Right atrium auricular region (tissue), 2 donors: Measurements from ENCODE around the gene PCDHB9. TPM values are rescaled to one million over a fixed set of nuclear protein-coding genes. Genes with fewer than 3 reads are reported as not detected.
"Not testable (repeated sequence)": the region's sequence is repeated elsewhere in the genome, so short reads cannot be mapped to it uniquely, and the experiment has no call there.

Source experiments
- DNase-seq: peaks from one replicate; pipeline ENCODE4 v3.0.0-alpha.2; 2019; ENCODE audit warnings: low spot score
- H3K27ac ChIP-seq, 2 donors: fragments of 200-600 bp; sonication (generic); 1 replicate in 1 of 2; 2 replicates in 1 of 2; pipeline ENCODE4 v1.5.1; 2016 to 2019
- H3K27me3 ChIP-seq, 2 donors: fragments of 200-600 bp; sonication (generic); one replicate each; pipeline versions ENCODE4 v1.5.1 to v1.6.0; 2017 to 2019
- H3K36me3 ChIP-seq: fragments of 200-600 bp; sonication (generic); one replicate; pipeline ENCODE4 v1.5.1; 2016
- H3K4me1 ChIP-seq, 2 donors: fragments of 200-600 bp; sonication (generic); one replicate each; pipeline versions ENCODE4 v1.5.1 to v1.6.0; 2017 to 2019
- H3K4me3 ChIP-seq, 2 donors: fragments of 200-600 bp; sonication (generic); 1 replicate in 1 of 2; 2 replicates in 1 of 2; pipeline ENCODE4 v1.5.1; 2017 to 2019; ENCODE audit warnings: mild to moderate bottlenecking in 1 of 2, moderate library complexity in 1 of 2
- H3K9me3 ChIP-seq, 2 donors: fragments of 200-600 bp; sonication (generic); one replicate each; pipeline ENCODE4 v1.5.1; 2019
- CTCF ChIP-seq, 2 donors: fragments of 200-600 bp; sonication (generic); IDR thresholded peaks; one replicate each; pipeline ENCODE4 v1.5.1; 2019; ENCODE audit warnings: antibody characterized with exemption in 2 of 2
- total RNA-seq, 2 donors: library from RNA; depleted of rRNA; stranded (reverse); fragments of >200 nt; gene quantifications; one replicate each; pipeline ENCODE4 v1.1.0, GENCODE V29; 2016

The PCDHB9 gene
- total RNA-seq: 1 to 10 TPM; 1.7 to 2.5 TPM

DNA sequence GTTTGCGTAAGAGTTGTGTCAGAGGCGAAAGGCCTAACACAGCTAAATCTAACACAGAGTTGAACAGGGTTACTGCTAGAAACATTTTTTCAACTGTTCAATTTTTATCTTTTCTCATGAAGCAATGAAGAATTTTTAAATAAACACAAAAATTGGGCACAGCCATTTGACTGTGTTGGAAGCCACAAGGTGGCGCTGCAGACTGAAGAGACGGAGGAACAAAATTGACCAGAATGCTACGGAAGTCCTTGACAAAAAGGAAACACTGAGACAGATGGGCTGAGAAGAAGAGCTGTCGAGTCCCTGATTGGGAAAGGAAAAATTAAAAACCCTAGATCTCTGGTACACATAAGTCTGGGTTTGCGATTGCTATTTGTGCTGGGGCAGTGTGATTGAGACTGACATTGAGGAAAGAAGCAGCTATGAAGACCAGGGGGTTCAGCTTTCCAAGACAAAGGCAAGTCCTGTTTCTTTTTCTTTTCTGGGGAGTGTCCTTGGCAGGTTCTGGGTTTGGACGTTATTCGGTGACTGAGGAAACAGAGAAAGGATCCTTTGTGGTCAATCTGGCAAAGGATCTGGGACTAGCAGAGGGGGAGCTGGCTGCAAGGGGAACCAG lies at the start of gene PCDHB9:
TSS of gene PCDHB9 (plus strand) at position 265 of the 616 bp plus-strand sequence. CDS start at position 423, 158 bp downstream.
- Histone ChIP-seq H3K27me3 (no peaks in the 10 kb centered on the region), H3K4me1 (no peaks in the 10 kb centered on the region), H3K27ac (no peak within 1 kb of the TSS), H3K4me3 (peak within 1 kb of the TSS in 1 of 2 donors; percentile 17), H3K36me3 (no peaks in the 10 kb centered on the region), H3K9me3 (peaks cover 8 to 86% of the 10 kb centered on the region in 2 donors)
- no peak for DNase-seq
- TF ChIP-seq CTCF (IDR thresholded peaks at IDR 0.05): peak in 1 of 2 donors; percentile 44

DNA sequence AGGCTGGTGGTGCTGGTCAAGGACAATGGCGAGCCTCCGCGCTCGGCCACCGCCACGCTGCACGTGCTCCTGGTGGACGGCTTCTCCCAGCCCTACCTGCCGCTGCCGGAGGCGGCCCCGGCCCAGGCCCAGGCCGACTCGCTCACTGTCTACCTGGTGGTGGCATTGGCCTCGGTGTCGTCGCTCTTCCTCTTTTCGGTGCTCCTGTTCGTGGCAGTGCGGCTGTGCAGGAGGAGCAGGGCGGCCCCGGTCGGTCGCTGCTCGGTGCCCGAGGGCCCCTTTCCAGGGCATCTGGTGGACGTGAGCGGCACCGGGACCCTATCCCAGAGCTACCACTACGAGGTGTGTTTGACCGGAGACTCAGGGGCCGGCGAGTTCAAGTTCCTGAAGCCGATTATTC lies 49.6 kb upstream of the PCDHB9 start:
- peaks cover 0 to 75% of the 10 kb centered on the region in 2 donors for H3K9me3 ChIP-seq
- not testable (repeated sequence) for H3K27ac ChIP-seq, DNase-seq

GRCh38 chr5:141149812-141150211 lies 37.1 kb upstream of the PCDHB9 start, which contains the start of gene PCDHB6:
PCDHB6 (plus strand) TSS chr5:141150057; CDS start chr5:141150258, 201 bp downstream.
- Histone ChIP-seq H3K27ac (no peak within 1 kb of the TSS), H3K4me1 (no peaks in the 10 kb centered on the region), H3K9me3 (peaks cover 5 to 75% of the 10 kb centered on the region in 2 donors), H3K36me3 (no peaks in the 10 kb centered on the region), H3K27me3 (no peaks in the 10 kb centered on the region), H3K4me3 (no peak within 1 kb of the TSS)
- TF ChIP-seq CTCF (IDR thresholded peaks at IDR 0.05): peak in 1 of 2 donors; percentile 18
- DNase-seq: no peak

More for the DNA sequence above, 49.6 kb upstream of the PCDHB9 start:
- H3K4me3 ChIP-seq, H3K4me1 ChIP-seq, H3K36me3 ChIP-seq, H3K27me3 ChIP-seq: not testable (repeated sequence)

GRCh38 chr5:141150224-141150992 lies 36.6 kb upstream of the PCDHB9 start:
- peaks cover 5 to 81% of the 10 kb centered on the region in 2 donors for H3K9me3 ChIP-seq
- TF ChIP-seq CTCF (IDR thresholded peaks at IDR 0.05): no peak
- no peak overlapping the region for H3K4me3 ChIP-seq
- no peaks in the 10 kb centered on the region for H3K4me1 ChIP-seq
- no peaks in the 10 kb centered on the region for H3K27me3 ChIP-seq
- no peaks in the 10 kb centered on the region for H3K36me3 ChIP-seq
- no peak for DNase-seq
- no peak overlapping the region for H3K27ac ChIP-seq

DNA sequence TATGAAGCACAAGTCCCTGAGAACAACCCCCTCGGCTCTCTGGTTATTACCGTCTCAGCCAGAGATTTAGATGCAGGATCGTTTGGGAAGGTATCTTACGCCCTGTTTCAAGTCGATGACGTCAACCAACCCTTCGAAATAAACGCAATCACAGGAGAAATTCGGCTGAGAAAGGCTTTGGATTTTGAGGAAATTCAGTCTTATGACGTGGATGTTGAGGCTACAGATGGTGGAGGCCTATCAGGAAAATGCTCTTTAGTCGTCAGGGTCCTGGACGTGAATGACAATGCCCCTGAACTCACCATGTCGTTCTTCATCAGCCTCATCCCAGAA lies 36.0 kb upstream of the PCDHB9 start:
- DNase-seq: no peak
- H3K4me3 ChIP-seq: no peak overlapping the region
- peaks cover 5 to 86% of the 10 kb centered on the region in 2 donors for H3K9me3 ChIP-seq
- no peak overlapping the region for H3K27ac ChIP-seq
- no peaks in the 10 kb centered on the region for H3K4me1 ChIP-seq
- H3K27me3 ChIP-seq: no peaks in the 10 kb centered on the region
- TF ChIP-seq CTCF (IDR thresholded peaks at IDR 0.05): no peak
- no peaks in the 10 kb centered on the region for H3K36me3 ChIP-seq

DNA sequence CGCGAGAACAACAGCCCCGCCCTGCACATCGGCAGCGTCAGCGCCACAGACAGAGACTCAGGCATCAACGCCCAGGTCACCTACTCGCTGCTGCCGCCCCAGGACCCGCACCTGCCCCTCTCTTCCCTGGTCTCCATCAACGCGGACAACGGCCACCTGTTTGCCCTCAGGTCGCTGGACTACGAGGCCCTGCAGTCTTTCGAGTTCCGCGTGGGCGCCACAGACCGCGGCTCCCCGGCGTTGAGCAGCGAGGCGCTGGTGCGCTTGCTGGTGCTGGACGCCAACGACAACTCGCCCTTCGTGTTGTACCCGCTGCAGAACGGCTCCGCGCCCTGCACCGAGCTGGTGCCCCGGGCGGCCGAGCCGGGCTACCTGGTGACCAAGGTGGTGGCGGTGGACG lies 35.3 kb upstream of the PCDHB9 start:
- H3K4me1 ChIP-seq, H3K27ac ChIP-seq, H3K27me3 ChIP-seq, H3K36me3 ChIP-seq, H3K4me3 ChIP-seq, DNase-seq: not testable (repeated sequence)
- peaks cover 5 to 91% of the 10 kb centered on the region in 2 donors for H3K9me3 ChIP-seq

- peaks cover 5 to 91% of the 10 kb centered on the region in 2 donors for H3K9me3 ChIP-seq
- H3K27me3 ChIP-seq, DNase-seq, H3K27ac ChIP-seq, H3K36me3 ChIP-seq, H3K4me3 ChIP-seq, H3K4me1 ChIP-seq: not testable (repeated sequence)
These were observed 34.9 kb upstream of the PCDHB9 start for GRCh38 chr5:141152096-141152495.
